H9 (cell line): ENCODE results near the gene MPZL1. TPM values are rescaled to one million over a fixed set of nuclear protein-coding genes. Genes with fewer than 3 reads are reported as not detected.

Experiments
- DNase-seq: peaks from one replicate; pipeline ENCODE4 v3.0.0-alpha.2; 2017
- H2AFZ ChIP-seq: one replicate; pipeline ENCODE4 v1.6.1; 2013; ENCODE audit warnings: mild to moderate bottlenecking, low read length, control low read depth, moderate library complexity
- H2AK5ac ChIP-seq: 2 replicates; pipeline ENCODE4 v1.6.1; 2013; ENCODE audit warnings: low read length, control low read depth, mixed read lengths; ENCODE audit not compliant: insufficient read length
- H2BK120ac ChIP-seq: one replicate; pipeline ENCODE4 v1.6.1; 2013; ENCODE audit warnings: low read depth, mild to moderate bottlenecking, low read length, control low read depth, inconsistent platforms; ENCODE audit not compliant: poor library complexity, severe bottlenecking
- H2BK12ac ChIP-seq: 2 replicates; pipeline ENCODE4 v1.6.1; 2013; ENCODE audit warnings: low read length, control low read depth, mixed read lengths, low read depth; ENCODE audit not compliant: insufficient read length
- H2BK15ac ChIP-seq: 2 replicates; pipeline ENCODE4 v1.6.1; 2013; ENCODE audit warnings: low read depth, low read length, control low read depth
- H2BK20ac ChIP-seq: one replicate; pipeline ENCODE4 v1.6.1; 2013; ENCODE audit warnings: low read depth, mild to moderate bottlenecking, low read length, control low read depth, inconsistent platforms; ENCODE audit not compliant: poor library complexity, severe bottlenecking
- H2BK5ac ChIP-seq: 2 replicates; pipeline ENCODE4 v1.6.1; 2013; ENCODE audit warnings: low read length, control low read depth, mixed read lengths; ENCODE audit not compliant: insufficient read length
- H3K14ac ChIP-seq: 2 replicates; pipeline ENCODE4 v1.6.1; 2013; ENCODE audit warnings: low read length, control low read depth; ENCODE audit not compliant: insufficient read depth
- H3K18ac ChIP-seq: 2 replicates; pipeline ENCODE4 v1.6.1; 2013; ENCODE audit warnings: low read depth, mild to moderate bottlenecking, mixed read lengths, low read length, control low read depth; ENCODE audit not compliant: insufficient read length
- H3K23ac ChIP-seq: 2 replicates; pipeline ENCODE4 v1.6.1; 2013; ENCODE audit warnings: low read length, control low read depth, mixed read lengths, low read depth; ENCODE audit not compliant: insufficient read length
- H3K23me2 ChIP-seq: 2 replicates; pipeline ENCODE4 v1.6.1; 2013; ENCODE audit warnings: low read depth, mild to moderate bottlenecking, mixed read lengths, low read length, control low read depth; ENCODE audit not compliant: insufficient read length, poor library complexity, severe bottlenecking
- H3K27ac ChIP-seq: 2 replicates; pipeline ENCODE4 v1.5.1; 2013; ENCODE audit warnings: low read length, control low read depth, mixed read lengths, low read depth; ENCODE audit not compliant: insufficient read length
- H3K27me3 ChIP-seq: 2 replicates; pipeline ENCODE4 v1.6.1; 2013; ENCODE audit warnings: low read length, control low read depth, inconsistent platforms; ENCODE audit not compliant: insufficient read depth
- H3K4ac ChIP-seq: 2 replicates; pipeline ENCODE4 v1.6.1; 2013; ENCODE audit warnings: low read depth, mild to moderate bottlenecking, control low read depth, inconsistent platforms, low read length, moderate library complexity
- H3K4me1 ChIP-seq: 2 replicates; pipeline ENCODE4 v1.6.1; 2013; ENCODE audit warnings: low read length, control low read depth, inconsistent platforms; ENCODE audit not compliant: insufficient read depth
- H3K4me2 ChIP-seq: 2 replicates; pipeline ENCODE4 v1.6.1; 2013; ENCODE audit warnings: low read length, control low read depth, mixed read lengths; ENCODE audit not compliant: insufficient read length, insufficient read depth
- H3K56ac ChIP-seq: 2 replicates; pipeline ENCODE4 v1.6.1; 2013; ENCODE audit warnings: low read depth, mild to moderate bottlenecking, mixed read lengths, low read length, control low read depth; ENCODE audit not compliant: insufficient read length
- H3K79me1 ChIP-seq: 2 replicates; pipeline ENCODE4 v1.6.1; 2013; ENCODE audit warnings: low read depth, mild to moderate bottlenecking, moderate library complexity, low read length, control low read depth, inconsistent platforms; ENCODE audit not compliant: insufficient read depth, poor library complexity, severe bottlenecking
- H3K79me2 ChIP-seq: 2 replicates; pipeline ENCODE4 v1.6.1; 2013; ENCODE audit warnings: low read length, control low read depth, inconsistent platforms; ENCODE audit not compliant: insufficient read depth
- H3K9ac ChIP-seq: 2 replicates; pipeline ENCODE4 v1.6.1; 2013; ENCODE audit warnings: low read length, control low read depth, mixed read lengths; ENCODE audit not compliant: insufficient read length; ENCODE audit errors: extremely low read depth
- H3K9me3 ChIP-seq: one replicate; pipeline ENCODE4 v1.6.1; 2013; ENCODE audit warnings: low read depth, low read length, inconsistent platforms; ENCODE audit not compliant: control insufficient read depth
- H3T11ph ChIP-seq: one replicate; pipeline ENCODE4 v1.6.1; 2013; ENCODE audit warnings: mild to moderate bottlenecking, low read length, control low read depth, inconsistent platforms
- H4K20me1 ChIP-seq: one replicate; pipeline ENCODE4 v1.6.1; 2013; ENCODE audit not compliant: control insufficient read depth, insufficient read length, insufficient read depth
- H4K5ac ChIP-seq: 2 replicates; pipeline ENCODE4 v1.6.1; 2013; ENCODE audit warnings: low read depth, mild to moderate bottlenecking, mixed read lengths, low read length, control low read depth; ENCODE audit not compliant: insufficient read length
- H4K8ac ChIP-seq: replicated peaks from 2 replicates; pipeline ENCODE4 v1.6.1; 2013; ENCODE audit warnings: low read length, control low read depth, mixed read lengths, low read depth; ENCODE audit not compliant: insufficient read length
- H4K91ac ChIP-seq: 2 replicates; pipeline ENCODE4 v1.6.1; 2013; ENCODE audit warnings: low read depth, mild to moderate bottlenecking, moderate library complexity, mixed read lengths, low read length, control low read depth; ENCODE audit not compliant: insufficient read length
- H3K27ac Mint-ChIP-seq, 3 experiments: 2 replicates in 2 of 3; 3 replicates in 1 of 3; pipeline ENCODE4 v1.8.0; 2020 to 2021; ENCODE audit warnings: mixed read lengths in 3 of 3, mild to moderate bottlenecking in 1 of 3, moderate library complexity in 1 of 3
- H3K27me3 Mint-ChIP-seq: 2 replicates; pipeline ENCODE4 v1.8.0; 2021; ENCODE audit warnings: low read depth, mild to moderate bottlenecking, moderate library complexity, mixed read lengths
- H3K36me3 Mint-ChIP-seq, 3 experiments: 2 replicates in 2 of 3; 3 replicates in 1 of 3; pipeline ENCODE4 v1.8.0; 2020 to 2021; ENCODE audit warnings: low read depth in 3 of 3, mixed read lengths in 3 of 3; ENCODE audit not compliant: insufficient read depth in 1 of 3
- H3K4me1 Mint-ChIP-seq, 2 experiments: 2 replicates each; pipeline ENCODE4 v1.8.0; 2020; ENCODE audit warnings: mixed read lengths in 2 of 2
- H3K4me3 Mint-ChIP-seq, 2 experiments: 2 replicates in 1 of 2; 3 replicates in 1 of 2; pipeline ENCODE4 v1.8.0; 2020 to 2021; ENCODE audit warnings: mild to moderate bottlenecking in 2 of 2, mixed read lengths in 2 of 2, moderate library complexity in 1 of 2
- H3K9me3 Mint-ChIP-seq, 2 experiments: 2 replicates in 1 of 2; 3 replicates in 1 of 2; pipeline ENCODE4 v1.8.0; 2020; ENCODE audit warnings: mild to moderate bottlenecking in 2 of 2, mixed read lengths in 2 of 2, moderate library complexity in 1 of 2
- CTCF ChIP-seq: fragments of 200-600 bp; sonication (generic); conservative IDR thresholded peaks from 3 replicates; pipeline ENCODE4 v1.8.0; 2021; ENCODE audit warnings: antibody characterized with exemption, mild to moderate bottlenecking
- WGBS: extraction: QIAGEN DNeasy Blood & Tissue Kit; methylation state at CpG from one replicate; pipeline ENCODE4 v1.1.7; 2013; ENCODE audit warnings: missing lambda C conversion rate, low lambda C conversion rate, mixed read lengths; ENCODE audit not compliant: insufficient read length; ENCODE audit errors: extremely low coverage; 5-methylcytosine and 5-hydroxymethylcytosine counted together
- total RNA-seq: library from RNA; stranded (reverse); gene quantifications from 2 replicates; pipeline ENCODE4 v1.2.1, GENCODE V29; 2021

MPZL1 gene
- total RNA-seq, 1 experiment from 2014 or later = 60.7 TPM

- no peak overlapping the region for H3K4ac ChIP-seq
- H3K79me1 ChIP-seq = no peaks in the 10 kb centered on the region
- H2AK5ac ChIP-seq = no peak overlapping the region
- no peak overlapping the region for H2BK12ac ChIP-seq
- no peaks in the 10 kb centered on the region for H3K23me2 ChIP-seq
- no peak overlapping the region for H4K91ac ChIP-seq
- no peak overlapping the region for H2AFZ ChIP-seq
- no peak overlapping the region for H2BK15ac ChIP-seq
- no peaks in the 10 kb centered on the region for H3K79me2 ChIP-seq
- no peak overlapping the region for H3T11ph ChIP-seq
- no peaks in the 10 kb centered on the region for H3K27me3 ChIP-seq
- no peak overlapping the region for H2BK120ac ChIP-seq
- no peak for TF ChIP-seq CTCF
- peaks cover 27 to 37% of the 10 kb centered on the region in 2 experiments for H3K4me1 Mint-ChIP-seq
- no peaks in the 10 kb centered on the region for H3K9me3 Mint-ChIP-seq
- H2BK5ac ChIP-seq = no peak overlapping the region
- no peaks in the 10 kb centered on the region for H3K36me3 Mint-ChIP-seq
- no peak overlapping the region for H4K5ac ChIP-seq
- no peak overlapping the region for H4K8ac ChIP-seq
- H2BK20ac ChIP-seq = no peak overlapping the region
- WGBS = no CpG with 5 or more reads among the region's 6 CpGs
- no peak overlapping the region for H3K18ac ChIP-seq
- no peak overlapping the region for H3K56ac ChIP-seq
- H3K9ac ChIP-seq = no peak overlapping the region
- no peak for DNase-seq
- no peak overlapping the region for H3K4me3 Mint-ChIP-seq
- H4K20me1 ChIP-seq = no peaks in the 10 kb centered on the region
- no peak overlapping the region for H3K14ac ChIP-seq
- no peaks in the 10 kb centered on the region for H3K9me3 ChIP-seq
- H3K27ac ChIP-seq = no peak overlapping the region
- no peaks in the 10 kb centered on the region for H3K4me1 ChIP-seq
- no peak overlapping the region for H3K4me2 ChIP-seq
- no peak overlapping the region for H3K23ac ChIP-seq
- H3K27ac Mint-ChIP-seq = 0 out of 7 replicates have a peak overlapping the region, but pooled peaks of 1 of the 3 experiments have one; percentile 11
- peaks cover 3% of the 10 kb centered on the region; the same call in 1 of the 2 replicates for H3K27me3 Mint-ChIP-seq
Observed at GRCh38 chr1:167683226-167683625, 38.6 kb upstream of the MPZL1 start.
